ENCODE measurements around the gene KRTAP10-6.
A peak's percentile ranks its signal among the peaks of the same experiment; 100 is the strongest.
"Not testable (repeated sequence)": the region's sequence is repeated elsewhere in the genome, so short reads cannot be mapped to it uniquely, and the experiment has no call there.

The KRTAP10-6 gene

GRCh38 chr21:44600118-44600978 is 8.0 kb upstream of the KRTAP10-6 start, which contains the start of gene KRTAP10-7:
Gene KRTAP10-7 (plus strand): TSS chr21:44600597. CDS start chr21:44600622, 25 bp downstream.
- not testable (repeated sequence) for DNase-seq (ENCODE audit: low read depth in 2 of 3, low spot score in 1 of 3)

GRCh38 chr21:44599264-44600029 is 7.1 kb upstream of the KRTAP10-6 start:
- no peak for DNase-seq (ENCODE audit: low read depth in 2 of 3, low spot score in 1 of 3)

- no peak for DNase-seq (ENCODE audit: low read depth in 2 of 3, low spot score in 1 of 3)
Measured at GRCh38 chr21:44598061-44598460, 5.8 kb upstream of the KRTAP10-6 start.

- DNase-seq (ENCODE audit: low read depth in 2 of 3, low spot score in 1 of 3): no peak
Measured at GRCh38 chr21:44596068-44596725, 3.9 kb upstream of the KRTAP10-6 start.

GRCh38 chr21:44595524-44595923 is 3.2 kb upstream of the KRTAP10-6 start:
- no peak for DNase-seq (ENCODE audit: low read depth in 2 of 3, low spot score in 1 of 3)

- no peak for DNase-seq (ENCODE audit: low read depth in 2 of 3, low spot score in 1 of 3)
Measured at GRCh38 chr21:44594406-44594916, 2.2 kb upstream of the KRTAP10-6 start.

- DNase-seq (ENCODE audit: low read depth in 2 of 3, low spot score in 1 of 3): no peak
Measured at GRCh38 chr21:44593598-44594405, 1.5 kb upstream of the KRTAP10-6 start.

- not testable (repeated sequence) for DNase-seq (ENCODE audit: low read depth in 2 of 3, low spot score in 1 of 3)
Measured at GRCh38 chr21:44591801-44592130, 539 bp downstream of the KRTAP10-6 start.

- DNase-seq (ENCODE audit: low read depth in 2 of 3, low spot score in 1 of 3): not testable (repeated sequence)
Measured at GRCh38 chr21:44590897-44591800, 1.2 kb downstream of the KRTAP10-6 start.

- no peak for DNase-seq (ENCODE audit: low read depth in 2 of 3, low spot score in 1 of 3)
Measured at GRCh38 chr21:44590311-44590721, 2.0 kb downstream of the KRTAP10-6 start.

- DNase-seq (ENCODE audit: low read depth in 2 of 3, low spot score in 1 of 3): no peak
Measured at GRCh38 chr21:44589586-44590305, 2.6 kb downstream of the KRTAP10-6 start.

- no peak for DNase-seq (ENCODE audit: low read depth in 2 of 3, low spot score in 1 of 3)
Measured at GRCh38 chr21:44589094-44589493, 3.2 kb downstream of the KRTAP10-6 start.

GRCh38 chr21:44585892-44586291 is 6.4 kb downstream of the KRTAP10-6 start:
- DNase-seq (ENCODE audit: low read depth in 2 of 3, low spot score in 1 of 3): no peak

GRCh38 chr21:44583800-44584147 is 8.5 kb downstream of the KRTAP10-6 start:
- DNase-seq (ENCODE audit: low read depth in 2 of 3, low spot score in 1 of 3): peak; percentile 9 to 21 (median 21)

GRCh38 chr21:44583089-44583799 is 9.1 kb downstream of the KRTAP10-6 start:
- no peak for DNase-seq (ENCODE audit: low read depth in 2 of 3, low spot score in 1 of 3)

GRCh38 chr21:44582055-44582454 is 10.2 kb downstream of the KRTAP10-6 start:
- DNase-seq (ENCODE audit: low read depth in 2 of 3, low spot score in 1 of 3): no peak

- no peak for DNase-seq (ENCODE audit: low read depth in 2 of 3, low spot score in 1 of 3)
Measured at GRCh38 chr21:44581158-44581557, 11.1 kb downstream of the KRTAP10-6 start.

- DNase-seq (ENCODE audit: low read depth in 2 of 3, low spot score in 1 of 3): not testable (repeated sequence)
Measured at GRCh38 chr21:44580231-44580821, 12.0 kb downstream of the KRTAP10-6 start, which contains the start of gene KRTAP10-5. Gene KRTAP10-5 (minus strand): TSS chr21:44580604. CDS start chr21:44580578, 26 bp downstream.
